Globus pallidus (tissue), 1 donor: ENCODE measurements around the gene EYS.

Experiments used
- DNase-seq: peaks from one replicate; pipeline ENCODE4 v3.0.0-alpha.2; 2015; ENCODE audit warnings: low spot score

Gene EYS

DNA sequence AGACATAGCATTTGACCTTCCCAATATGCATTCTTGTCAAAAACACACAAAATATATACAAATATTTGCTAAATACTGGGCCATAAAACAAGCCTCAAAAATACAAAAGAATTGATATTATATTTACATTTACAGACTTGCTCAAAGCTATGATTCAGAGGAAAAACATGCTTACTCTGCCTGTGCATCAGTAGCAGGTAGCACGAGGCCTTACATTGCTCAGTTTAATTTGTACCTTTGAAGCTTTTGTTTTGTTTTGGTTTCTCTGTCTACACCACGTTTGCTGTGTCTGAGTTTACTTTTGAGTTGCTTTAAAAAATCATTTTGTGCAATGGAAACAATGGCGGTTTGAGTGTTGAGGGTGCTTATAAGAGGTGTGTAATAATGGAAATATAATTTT lies 1972.1 kb downstream of the EYS start:
- DNase-seq = no peak

GRCh38 chr6:63732336-63732735 lies 1974.7 kb downstream of the EYS start:
- no peak for DNase-seq

DNA sequence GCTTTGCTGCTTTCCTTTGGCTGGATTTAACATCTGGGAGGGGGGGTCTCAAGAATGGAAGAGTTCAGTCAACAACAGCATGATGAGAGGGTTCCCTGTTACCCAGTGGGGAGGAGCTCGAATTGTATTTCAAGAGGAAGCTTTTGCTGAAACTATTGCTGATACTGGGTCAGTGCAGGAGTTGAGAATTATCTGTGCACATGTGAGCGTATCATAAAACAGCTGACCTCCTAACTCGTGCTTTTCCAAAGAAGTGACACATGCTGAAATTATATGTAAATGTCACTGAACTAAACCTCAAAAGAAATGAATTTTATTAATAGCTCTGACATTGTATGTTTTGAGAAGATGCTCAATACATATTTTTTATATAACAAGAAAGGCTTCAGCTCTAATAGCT lies 1975.1 kb downstream of the EYS start:
- DNase-seq = no peak

GRCh38 chr6:63730311-63730710 lies 1976.7 kb downstream of the EYS start:
- DNase-seq = no peak

GRCh38 chr6:63724721-63725120 lies 1982.3 kb downstream of the EYS start:
- no peak for DNase-seq

- DNase-seq = no peak
Measured at GRCh38 chr6:63721181-63721580, 1985.8 kb downstream of the EYS start.

DNA sequence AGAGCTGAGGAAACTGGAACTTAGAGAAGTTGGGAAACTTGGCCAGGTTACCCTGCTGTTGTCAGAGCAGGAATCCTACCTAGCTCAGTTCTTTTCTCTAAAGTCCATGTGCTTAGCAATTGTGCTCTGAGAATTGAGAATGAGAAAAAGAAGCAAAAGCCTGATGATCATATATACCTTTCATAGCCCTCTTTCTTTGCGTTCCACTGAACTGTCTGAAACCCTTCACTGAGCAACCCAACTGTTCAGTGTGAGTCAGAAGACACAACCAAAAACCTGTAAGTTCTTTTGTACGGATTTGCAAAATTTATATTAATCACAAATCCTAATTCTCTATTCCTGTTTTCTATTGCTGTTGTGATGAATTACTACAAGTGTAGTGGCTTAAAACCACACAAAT lies 1990.9 kb downstream of the EYS start:
- no peak for DNase-seq

DNA sequence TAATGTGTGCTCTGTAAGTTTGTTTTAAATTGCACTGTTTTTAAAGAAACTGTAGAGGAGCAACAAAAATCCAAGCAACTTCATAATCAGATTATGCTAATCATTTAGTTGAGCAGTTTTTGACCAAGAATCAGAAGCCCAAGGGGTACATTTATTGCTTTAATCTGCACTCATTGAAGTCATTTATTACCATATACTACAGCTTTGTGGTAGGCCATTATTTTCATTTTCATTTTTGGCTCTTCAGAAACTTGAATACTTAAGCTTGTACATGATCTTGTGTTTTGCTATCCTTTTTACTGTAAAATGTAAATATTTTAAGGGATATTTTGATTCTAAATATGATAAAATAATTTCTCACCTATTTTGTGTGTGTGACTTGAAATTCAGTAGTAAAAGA lies 1992.9 kb downstream of the EYS start:
- no peak for DNase-seq

DNA sequence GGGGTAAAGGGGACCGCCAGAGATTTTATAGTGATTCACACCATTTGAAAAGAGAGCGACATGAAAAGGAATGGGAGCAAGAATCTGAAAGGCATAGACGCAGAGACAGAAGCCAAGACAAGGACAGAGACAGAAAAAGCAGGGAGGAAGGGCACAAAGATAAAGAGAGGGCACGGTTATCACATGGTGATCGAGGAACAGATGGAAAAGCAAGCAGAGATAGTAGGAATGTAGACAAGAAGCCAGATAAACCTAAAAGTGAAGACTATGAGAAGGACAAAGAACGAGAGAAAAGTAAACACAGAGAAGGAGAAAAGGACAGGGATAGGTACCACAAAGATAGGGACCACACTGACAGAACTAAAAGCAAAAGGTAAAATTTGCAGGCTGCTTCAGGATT lies 1993.7 kb downstream of the EYS start:
- no peak for DNase-seq

- DNase-seq = no peak
Measured at GRCh38 chr6:63709148-63709547, 1997.9 kb downstream of the EYS start.

DNA sequence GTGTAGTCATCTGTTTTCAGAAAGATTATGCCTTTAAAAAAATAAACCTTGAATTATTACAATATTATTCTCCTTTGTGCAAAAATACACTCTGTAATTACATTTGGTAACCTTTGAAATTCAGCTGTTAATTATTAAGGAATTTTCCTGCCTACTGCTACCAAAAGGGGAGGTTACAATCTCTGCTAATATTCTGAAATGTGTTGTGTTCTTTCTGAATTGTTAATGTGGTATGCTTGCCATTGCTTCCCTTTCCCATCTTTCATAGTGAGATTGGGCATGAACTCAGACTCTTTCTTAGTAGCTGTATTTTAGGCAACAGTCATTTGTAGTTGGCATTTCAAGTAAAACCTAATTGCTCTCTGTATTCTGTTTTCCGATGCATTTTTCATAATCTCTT lies 1998.4 kb downstream of the EYS start:
- no peak for DNase-seq

GRCh38 chr6:63706630-63707029 lies 2000.4 kb downstream of the EYS start:
- DNase-seq = no peak

DNA sequence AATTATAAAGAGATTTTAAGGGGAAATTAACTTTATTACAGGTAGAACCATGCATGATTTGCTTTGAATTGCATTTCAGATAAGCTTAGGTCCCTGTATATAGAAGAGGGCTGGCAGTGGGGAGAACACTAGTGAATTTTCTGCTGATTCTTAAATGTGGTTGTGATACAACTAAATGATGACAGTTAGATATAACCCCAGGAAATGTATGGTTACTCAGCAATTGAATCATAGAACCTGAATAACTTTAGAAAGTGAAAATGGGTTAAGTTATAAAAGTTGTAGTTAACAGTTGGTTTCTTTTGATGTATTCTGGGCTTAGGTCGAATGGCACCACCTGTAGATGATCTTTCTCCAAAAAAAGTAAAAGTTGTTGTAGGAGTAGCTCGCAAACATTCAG lies 2001.3 kb downstream of the EYS start:
- DNase-seq = no peak

- no peak for DNase-seq
Measured at GRCh38 chr6:63690221-63690620, 2016.8 kb downstream of the EYS start.

GRCh38 chr6:63689421-63689820 lies 2017.6 kb downstream of the EYS start:
- DNase-seq = peak; percentile 20

- DNase-seq = peak; percentile 16
Measured at GRCh38 chr6:63685446-63686379, 2021.3 kb downstream of the EYS start.

DNA sequence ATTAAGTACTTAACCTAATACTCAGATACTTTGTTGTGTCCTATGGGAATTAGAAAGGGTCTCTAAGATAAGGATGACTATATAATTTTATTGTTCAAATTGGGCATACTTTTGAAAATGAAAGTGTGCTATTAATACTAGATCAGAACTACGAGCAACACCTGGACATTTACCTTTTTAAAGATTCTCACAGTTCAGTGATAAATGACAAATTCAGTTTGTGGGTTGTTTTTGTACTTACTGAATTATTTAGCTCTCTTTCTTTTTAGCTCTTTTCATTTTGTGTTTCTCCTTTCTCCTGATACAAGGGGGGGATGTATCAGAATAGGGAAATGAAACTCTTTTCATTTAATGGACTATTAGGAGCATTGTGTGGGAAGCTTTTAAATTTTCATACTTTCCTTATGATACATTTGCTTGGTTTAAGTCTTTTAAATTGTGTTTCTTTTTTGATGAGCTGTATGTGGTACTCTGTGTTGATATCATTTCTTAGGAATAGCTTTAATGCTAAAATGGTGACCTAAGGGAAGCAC lies 2023.9 kb downstream of the EYS start:
- no peak for DNase-seq

DNA sequence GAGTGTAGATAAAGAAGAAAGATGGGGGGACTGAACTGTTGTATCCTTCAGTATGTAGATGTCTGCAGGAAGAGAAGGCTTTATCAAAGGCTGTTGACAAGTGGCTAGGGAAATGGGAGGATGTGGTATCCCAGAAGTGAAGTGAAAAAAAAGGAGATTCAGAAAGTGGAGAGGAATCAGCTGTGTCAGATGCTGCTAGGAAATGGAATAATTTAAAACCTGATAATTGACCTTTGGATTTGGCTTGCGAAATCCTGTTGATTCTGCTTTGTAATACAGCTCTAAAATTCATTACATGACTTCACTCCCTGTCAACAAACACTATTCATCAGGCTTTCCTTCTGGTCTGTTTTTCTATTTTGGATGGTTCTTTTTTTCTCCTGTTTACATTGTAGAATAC lies 2029.7 kb downstream of the EYS start:
- DNase-seq = no peak

DNA sequence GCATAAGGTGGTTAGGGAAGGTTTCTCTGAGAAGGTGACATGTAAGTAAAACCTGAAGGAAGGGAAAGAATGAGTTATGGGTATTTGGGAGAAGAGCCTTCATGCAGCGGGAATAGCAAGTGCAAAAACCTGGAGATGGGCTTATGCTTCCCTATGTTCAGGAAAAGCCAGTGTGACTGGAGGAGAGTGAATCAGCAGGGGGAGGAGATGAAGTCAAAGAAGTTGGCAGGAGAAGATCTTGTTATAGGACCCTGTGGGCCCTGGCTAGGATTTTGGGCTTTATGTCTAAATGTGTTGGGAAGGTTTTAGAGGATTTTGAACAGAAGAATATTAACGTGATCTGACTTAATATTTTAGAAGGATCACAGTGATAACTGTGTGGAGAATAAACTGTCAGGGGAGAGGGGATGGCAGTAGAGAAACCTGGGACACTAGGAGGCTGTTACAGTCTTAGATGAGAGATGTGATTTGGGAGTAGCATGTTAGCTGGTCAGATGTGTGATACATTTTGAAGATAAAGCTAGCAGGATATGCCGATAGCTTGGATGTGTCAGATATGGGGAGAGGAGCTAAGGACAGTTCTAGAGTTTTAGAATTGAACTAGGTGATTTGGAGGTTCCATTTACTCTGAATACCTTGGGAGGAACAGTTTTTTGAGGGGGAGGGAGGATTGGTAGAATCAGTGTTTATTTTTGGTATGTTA lies 2030.5 kb downstream of the EYS start:
- no peak for DNase-seq

DNA sequence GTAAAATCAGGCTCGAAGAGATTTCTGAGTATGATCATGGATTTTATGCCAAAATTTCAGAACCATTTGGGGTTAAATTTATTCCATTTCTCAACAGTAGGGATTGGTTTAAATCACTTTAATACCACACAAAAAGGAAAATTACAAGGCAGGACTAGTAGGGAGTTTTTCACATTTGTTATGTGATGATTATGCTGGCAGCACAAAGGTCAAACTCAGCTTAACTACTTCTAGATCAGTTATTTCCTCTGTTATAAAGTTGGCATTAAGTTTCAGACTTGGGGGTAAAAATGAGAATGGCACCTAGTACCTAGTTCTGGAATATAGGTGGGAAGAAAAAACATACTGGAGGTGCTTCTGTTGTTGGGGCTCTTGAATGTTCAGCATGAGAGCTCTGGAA lies 2031.9 kb downstream of the EYS start:
- DNase-seq = no peak

DNA sequence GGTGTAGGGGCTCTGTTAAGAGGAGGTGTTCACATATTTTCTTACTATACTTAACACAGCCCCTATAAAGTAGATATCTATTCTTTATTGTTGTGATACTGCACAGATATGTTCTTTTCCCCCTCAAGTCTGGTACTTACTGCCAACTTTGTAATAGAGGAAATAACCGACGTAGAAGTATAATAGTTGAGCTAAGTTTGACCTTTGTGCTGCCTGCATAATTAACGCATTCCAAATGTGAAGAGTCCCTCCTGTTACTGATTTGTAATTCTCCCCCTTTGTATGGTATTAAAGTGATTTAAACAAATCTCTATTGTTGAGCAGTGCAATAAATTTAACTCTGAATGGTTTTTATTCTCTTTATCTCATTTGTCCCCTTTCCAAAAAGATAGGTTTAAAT lies 2032.4 kb downstream of the EYS start:
- DNase-seq = no peak

DNA sequence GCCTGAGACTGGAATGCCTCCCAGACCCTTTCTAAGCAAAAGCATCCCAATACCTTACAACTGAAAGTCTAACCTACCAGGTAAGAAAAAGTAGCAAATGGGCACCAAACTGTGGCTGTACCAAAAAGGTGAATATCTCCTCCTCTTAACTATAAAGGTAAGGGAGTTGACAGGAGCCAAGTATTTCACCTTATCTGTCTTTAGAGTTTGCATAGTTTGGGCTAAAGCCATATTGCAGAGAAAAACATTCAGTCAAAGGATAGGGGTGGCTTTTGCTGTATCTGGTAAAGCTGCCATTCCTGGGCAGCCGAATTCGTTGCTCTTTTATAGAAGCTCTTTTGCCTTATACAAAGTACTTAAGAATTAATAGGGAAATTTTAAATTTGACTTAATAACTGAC lies 2033.3 kb downstream of the EYS start:
- no peak for DNase-seq

DNA sequence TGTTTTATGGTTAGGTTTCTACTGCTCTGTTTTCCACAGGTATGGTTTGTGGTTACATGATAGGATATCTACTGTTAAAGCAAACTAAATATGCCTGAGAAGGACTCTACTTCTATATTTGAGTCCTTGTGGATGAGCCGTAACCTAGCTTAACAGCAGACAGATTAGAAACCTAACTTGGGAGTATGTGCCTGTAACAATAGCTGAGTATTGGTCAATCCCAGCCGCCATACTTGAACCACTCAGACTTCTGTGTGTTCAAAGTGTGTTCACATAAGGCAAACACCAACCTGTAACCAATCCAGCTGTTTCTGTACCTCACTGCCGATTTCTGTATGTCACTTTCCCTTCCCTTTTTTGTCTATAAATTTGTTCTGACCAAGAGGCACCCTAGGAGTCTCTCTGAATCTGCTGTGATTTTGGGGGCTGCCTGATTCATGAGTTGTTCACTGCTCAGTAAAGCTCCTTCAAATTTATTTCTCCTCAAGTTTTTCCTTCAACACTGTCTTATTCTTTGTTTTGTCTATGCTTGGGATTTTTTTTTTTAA lies 2034.4 kb downstream of the EYS start:
- DNase-seq = no peak
